GM20000 (cell line): ENCODE data around the gene GABRP.
"Not testable (repeated sequence)": the region's sequence is repeated elsewhere in the genome, so short reads cannot be mapped to it uniquely, and the experiment has no call there.

Experiments used
- DNase-seq: peaks from one replicate; pipeline ENCODE4 v3.0.0; 2012; ENCODE audit warnings: low spot score
- CTCF ChIP-seq: IDR thresholded peaks from 2 replicates; pipeline ENCODE4 v1.5.1; 2012; ENCODE audit warnings: mild to moderate bottlenecking, control low read depth; ENCODE audit errors: extremely low read depth, missing control alignments

Gene GABRP

GRCh38 chr5:170749911-170750431 lies 33.6 kb upstream of the GABRP start:
- no peak for TF ChIP-seq CTCF
- no peak for DNase-seq

GRCh38 chr5:170750791-170751190 lies 32.7 kb upstream of the GABRP start:
- DNase-seq: no peak

GRCh38 chr5:170751631-170752030 lies 31.9 kb upstream of the GABRP start:
- no peak for DNase-seq
- no peak for TF ChIP-seq CTCF

More at GRCh38 chr5:170750791-170751190, 32.7 kb upstream of the GABRP start:
- TF ChIP-seq CTCF: no peak

GRCh38 chr5:170752257-170753215 lies 31.0 kb upstream of the GABRP start:
- DNase-seq: no peak
- no peak for TF ChIP-seq CTCF

- DNase-seq: no peak
- no peak for TF ChIP-seq CTCF
Observed at GRCh38 chr5:170753311-170753710, 30.2 kb upstream of the GABRP start.

- DNase-seq: not testable (repeated sequence)
Observed at GRCh38 chr5:170754508-170754907, 29.0 kb upstream of the GABRP start.

DNA sequence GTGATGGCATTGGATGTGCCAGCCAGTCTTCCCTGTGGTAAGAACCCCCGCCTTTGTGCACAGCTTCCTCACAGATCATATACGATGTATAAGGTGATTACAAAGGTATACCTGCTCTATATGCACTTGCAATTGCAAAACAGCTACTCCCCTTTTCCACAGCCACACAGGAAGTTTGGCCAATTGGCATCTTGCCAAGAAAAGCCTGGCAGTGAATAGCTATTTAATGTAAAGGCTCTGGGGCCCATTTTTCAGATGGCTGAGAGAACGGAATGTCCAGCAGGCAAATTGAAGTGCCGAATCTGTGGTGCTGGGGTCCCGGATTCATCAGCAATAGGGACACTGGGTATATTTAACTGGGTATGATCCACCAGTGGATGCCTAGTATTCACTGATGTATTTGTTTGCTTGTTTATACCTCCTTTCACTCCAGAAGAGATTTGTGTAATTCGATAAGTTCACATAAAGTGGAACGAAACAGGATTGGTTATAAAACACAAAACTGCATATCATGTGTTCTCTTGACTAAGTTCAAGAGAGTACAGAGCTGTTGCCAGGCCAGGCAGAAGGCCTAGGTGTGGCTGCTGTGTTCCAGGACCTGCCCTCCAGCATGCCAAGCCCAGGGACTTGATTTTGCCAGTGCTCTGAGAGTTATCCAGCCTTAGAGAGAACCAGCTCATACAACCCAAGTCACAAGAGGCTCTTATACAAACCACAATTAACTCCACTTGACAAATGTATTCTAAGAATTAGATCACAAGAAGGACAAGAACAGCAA lies 27.7 kb upstream of the GABRP start:
- DNase-seq: no peak
- TF ChIP-seq CTCF: no peak
